NOMO-1 (cell line): Measurements from ENCODE around the gene RAB44.

Source experiments
- DNase-seq, 2 experiments: peaks; one replicate each; lab custom pipeline; 2025; ENCODE audit not compliant: unreplicated experiment in 2 of 2; lab: John Stamatoyannopoulos, UW

Gene RAB44

DNA sequence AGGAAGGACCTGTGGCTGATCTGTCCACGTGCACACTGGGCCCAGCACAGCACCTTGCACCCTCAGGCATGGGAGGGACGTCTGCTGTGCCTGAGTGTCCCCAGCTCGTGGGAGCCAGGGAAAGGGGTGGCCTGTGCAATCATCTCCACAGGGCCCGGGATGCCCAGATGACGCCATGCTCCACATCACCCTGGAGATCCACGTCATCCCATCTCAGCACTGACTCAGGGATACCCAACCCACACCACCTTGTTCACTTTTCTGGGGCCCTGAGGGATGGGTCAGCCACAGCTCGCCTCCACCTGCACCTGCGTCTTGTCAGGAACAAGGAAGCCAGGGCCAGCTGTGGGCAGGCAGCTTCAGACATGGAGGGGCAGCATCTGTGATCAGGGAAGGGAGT, 48.2 kb downstream of the RAB44 start:
- DNase-seq, result no peak

DNA sequence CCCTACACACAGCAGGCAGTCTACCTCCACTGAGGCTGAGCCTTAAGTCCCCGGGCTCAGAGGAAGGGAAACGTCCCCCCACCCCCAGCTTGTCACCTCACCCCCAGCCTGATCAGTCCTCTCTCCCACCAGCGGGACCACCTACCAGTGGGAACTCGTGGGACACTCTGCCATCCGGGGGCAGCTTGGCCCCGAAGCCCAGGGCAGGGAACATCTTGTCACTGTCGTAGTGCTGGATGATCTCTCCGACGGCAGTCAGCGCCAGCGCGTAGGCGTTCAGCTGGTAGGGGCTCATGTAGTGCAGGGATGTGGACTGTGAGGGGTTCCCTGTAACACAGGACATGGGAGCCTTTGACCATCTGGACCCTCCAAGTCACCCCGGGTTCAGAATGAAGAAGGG, 48.6 kb downstream of the RAB44 start:
- DNase-seq, result no peak

DNA sequence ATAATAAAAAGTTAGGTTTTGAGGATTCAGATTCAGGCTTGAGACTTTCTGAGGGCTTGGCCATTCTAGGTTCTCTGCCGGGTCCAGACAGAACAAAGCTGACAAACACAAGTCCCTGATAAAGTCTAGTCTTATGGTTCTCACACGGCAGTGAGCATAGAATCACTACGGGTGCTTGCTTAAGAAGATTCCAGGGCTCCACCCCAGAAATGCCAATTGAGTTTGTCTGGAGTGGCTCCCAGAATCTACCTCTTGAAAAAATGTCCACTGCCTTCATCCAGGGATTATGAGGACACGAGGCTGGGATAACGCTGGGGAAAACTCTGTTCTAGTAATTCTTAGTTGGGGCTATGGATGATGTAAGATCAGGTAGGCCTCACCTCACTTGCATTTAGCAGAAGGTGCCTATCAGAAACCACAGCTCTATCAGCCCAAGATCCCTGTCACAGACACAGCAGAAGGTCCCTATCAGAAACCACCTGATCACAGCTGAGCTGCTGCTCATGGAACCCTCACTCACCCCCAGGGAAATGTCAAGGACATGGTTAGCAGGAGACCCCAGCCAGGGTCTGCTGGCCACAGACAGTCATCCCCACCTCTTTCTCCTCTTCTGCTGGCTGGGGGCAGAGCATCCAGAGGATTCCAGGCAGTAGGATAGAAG, 52.3 kb downstream of the RAB44 start:
- no peak for DNase-seq

DNA sequence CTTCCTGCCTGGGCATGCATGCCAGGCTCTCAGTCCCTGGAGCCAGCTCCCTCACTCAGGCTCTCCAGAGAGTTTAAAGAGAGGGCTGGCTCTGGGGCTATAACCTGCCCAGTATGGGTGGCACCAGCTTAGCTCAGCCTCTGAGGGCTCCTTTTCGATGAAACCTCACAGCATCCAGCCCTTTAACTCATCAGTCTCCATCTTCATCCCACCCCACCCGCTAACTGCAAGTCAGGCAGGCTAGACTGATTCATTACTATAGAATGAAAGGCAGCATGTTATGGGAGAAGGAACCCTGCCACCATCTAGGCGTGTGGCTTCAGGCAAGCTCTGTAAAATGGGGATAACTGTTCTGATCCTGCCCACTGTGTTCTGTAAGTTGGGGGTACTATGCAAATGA, 53.5 kb downstream of the RAB44 start:
- no peak for DNase-seq

DNA sequence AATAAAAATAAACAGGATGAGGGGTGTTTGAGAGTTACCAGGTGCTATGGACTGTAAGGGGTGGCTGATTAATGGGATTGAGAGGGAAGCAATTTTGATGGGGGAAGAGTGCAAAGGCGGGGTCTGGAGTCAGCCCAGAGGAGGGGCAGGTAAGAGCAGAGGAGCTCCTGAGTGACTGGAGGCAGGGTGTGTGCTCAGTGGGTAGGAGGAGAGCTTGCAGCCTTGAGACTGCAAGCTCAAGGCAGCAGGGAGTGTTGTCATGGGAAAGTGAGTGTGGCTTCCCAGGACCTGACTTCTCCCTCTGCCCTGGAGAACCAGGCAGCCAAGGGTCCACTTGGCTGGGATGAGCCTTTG, 54.2 kb downstream of the RAB44 start:
- DNase-seq, result no peak

DNA sequence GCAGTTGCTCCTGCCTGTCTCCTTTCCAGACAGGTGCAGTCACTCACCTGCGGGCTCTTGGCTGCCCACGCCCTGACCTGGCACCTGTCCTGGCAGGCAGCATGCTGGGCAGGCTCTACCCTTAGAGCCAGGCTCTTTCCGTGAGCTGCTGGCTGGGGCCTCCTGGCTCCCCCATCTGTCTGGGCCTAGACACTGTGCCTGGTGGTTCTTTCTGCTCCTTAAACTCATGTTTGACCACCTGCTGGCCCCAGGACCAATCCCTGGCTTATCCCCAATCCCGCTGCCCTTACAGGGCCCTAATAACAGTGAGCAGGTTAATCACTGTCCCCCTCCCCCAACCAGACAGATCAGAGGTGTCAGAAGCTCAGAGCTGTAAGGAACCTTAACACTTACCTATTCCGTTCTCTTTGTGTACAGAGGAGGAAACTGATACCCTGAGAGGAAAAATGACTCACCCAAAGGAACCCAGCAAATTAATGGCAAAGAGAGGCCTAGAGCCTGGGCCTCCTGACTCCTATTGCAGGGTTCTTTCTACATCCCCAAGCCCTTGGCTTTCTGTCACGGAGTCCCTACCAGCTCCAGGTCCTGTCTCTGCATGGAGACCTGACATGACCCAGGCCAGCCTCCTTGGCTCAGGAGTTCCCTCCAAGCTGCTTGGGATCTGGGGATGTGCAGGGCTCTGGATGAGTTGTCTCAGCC, 54.7 kb downstream of the RAB44 start:
- peak; percentile 36 to 40 for DNase-seq

DNA sequence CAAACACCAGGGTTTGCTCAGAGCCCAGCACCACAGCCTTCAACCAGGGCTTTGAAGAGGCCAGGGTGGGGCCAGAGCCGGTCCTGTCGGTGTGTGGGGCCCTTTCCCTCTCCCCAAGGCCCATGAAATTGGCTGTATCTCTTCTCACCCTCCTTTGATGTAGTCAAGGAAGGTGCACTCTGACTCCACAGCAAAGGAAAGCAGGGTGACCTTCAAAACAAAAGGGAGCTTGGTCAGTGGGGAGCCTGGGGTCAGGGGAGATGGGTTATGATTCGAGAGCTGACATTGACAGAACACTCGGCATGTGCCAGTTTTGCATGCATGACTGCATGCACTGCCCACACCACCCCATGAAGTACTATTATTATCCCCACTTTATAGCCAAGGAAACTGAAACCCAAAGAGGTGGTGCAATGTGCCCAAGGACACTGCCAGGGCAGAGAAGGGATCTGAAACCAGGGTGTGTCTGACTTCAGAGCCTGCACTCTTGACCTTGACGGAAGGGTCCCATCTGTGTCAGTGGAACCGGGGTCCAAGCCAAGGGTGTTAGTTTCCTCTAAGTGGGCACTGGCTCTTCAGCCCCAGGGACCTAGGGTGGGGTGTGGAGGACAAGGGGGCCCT, 55.4 kb downstream of the RAB44 start:
- DNase-seq, result peak; percentile 91 to 96

DNA sequence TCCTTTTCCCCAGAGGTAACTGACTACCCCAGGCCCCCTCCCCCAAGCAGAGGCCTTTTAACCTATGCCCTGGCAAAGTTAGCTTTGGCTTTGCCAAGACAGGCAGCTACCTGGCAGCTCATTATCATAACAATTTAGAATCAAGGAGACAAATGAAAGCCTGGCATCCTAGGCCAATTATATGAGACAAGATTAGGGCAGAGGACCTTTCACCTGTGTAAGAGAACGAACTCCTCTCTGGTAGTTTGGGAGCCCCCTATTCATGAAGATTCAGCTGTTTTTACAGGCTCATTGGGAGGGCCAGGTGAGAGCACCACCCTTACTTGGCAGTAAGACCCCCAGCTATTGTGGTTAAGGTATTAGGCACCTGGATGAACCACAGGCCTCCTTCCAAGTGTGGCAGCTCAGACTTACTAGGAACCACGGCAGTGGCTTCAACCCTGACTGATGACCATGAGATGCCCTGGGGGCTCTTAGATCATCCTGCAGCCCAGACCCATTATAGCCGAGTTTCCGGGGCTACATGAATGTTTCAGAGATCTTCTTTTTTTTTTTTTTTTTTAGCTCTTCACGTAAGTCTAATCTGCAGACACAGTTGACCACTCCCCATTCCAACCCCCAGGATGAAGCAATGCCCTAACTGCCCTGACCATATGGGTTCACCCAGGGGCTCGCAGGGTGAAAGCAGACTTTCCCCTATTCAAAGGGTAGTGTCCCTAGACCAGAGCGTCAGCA, 56.2 kb downstream of the RAB44 start:
- DNase-seq, result peak in 1 of 2 experiments; percentile 25

DNA sequence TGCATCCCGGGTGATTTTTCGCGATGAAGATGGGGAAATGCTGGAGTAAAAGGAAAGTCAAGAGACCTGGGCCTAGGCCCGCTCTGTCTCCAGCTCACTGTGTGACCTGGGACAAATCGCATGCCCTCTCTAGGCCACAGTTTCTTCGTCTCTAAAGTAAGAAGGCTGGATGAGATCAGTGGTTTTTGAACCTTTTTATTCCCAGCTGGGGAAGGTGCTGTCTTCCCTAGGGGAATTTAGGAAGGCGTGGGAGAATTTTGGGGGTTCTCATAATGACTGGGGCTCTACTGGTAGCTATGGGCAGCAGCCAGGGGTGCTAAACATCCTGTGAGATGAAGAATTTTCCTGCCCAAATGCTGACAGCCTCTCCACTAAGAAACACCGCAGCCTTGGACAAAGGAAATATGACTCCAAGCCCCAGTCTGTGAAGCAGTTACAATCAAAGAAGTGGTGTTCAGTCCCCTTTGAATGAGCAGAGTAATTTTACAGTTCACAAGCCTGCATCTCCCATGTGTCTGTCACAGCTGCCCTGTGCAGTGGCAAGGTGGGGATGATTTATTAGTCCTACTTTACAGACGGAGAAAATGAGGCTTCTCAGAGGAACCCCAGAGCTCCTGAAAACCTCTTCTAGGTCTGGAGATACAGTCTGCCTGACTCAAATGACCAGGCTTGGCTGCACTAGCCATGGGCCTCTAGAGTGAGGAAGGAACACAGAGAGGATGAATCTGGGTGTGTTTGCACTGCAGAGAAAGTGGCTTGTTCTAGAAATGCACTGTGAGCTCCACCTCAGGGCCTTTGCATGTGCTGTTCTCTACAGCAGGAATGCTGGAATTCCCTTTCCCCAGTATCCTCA, 57.2 kb downstream of the RAB44 start:
- DNase-seq, result peak in 1 of 2 experiments; percentile 4

DNA sequence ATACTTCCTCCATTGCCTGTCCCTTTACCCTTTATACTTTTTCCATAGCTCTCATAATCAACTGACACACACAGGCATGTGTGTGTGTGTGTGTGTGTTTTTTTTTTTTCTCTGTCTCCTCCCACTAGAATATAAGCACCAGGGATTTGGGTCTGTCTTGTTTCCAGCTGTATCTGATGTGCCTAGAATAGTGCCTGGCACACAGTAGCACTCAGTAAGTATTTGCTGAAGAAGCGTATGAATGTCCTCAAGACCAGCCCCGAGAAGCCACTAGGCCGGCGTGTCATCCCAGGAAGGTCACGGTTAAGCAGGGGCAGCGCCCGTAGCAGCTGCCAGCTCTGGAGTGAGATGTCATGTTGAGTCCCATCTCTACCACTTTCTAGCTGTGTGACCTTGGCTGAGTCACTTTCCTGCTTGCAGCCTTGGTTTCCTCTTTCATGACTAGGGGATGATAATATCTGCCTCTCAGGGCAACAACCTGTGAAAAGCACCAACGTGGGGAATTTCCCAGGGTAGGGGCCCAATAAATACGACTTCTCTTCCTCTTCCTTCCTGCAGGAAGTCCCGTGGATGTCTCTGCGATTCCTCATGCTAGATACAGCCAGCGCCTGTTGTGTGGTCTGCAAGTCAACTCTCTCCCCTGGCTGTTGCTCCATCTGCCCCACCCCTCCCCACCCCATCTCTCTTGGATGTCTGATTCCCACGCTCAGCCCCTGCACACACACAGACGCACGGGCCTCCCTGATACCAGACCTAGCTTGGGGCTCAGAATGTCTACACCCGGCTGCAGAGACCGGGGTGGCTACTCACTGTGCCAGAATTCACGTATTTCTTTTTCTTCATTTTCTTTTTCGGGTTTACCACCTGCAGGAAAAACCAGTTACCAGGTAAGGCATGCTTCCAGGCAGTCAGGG, 58.1 kb downstream of the RAB44 start:
- peak in 1 of 2 experiments; percentile 46 for DNase-seq

DNA sequence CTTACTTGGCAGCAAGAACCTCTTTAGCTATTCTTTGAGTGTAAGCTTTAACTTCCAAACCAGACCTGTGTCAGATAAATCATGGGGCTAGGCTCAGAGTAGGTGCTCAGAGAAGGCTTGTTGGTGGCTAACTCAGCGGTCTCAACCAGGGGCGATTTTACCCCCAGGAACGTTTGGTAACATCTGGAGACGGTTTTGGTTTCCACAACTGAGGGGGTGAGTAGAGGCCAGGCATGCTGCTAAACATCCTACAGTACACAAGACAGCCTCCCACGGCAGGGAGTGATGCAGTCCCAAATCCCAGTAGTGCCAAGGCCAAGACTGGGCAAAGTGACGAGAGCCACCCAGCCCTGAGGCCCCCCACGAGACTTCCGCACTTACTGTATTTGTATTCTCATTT, 59.2 kb downstream of the RAB44 start:
- DNase-seq, result no peak

DNA sequence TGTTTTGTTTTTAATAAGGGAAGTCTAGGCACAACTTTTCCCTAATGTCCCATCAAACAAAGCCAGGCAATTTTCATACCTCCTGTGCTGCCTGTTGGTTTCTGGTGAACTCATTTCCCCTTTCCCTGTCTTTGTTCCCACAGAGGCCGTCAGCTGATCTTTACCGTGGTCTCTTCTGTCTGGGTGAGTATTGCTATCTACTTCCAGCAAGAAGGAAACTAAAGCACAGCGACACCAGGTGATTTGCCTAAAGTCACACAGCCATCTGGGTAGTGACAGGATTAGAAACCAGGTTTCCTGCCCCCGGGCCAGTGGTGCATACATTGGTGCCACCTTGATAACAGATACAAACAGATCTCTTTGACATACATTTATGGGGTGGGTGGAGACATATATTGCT, 59.6 kb downstream of the RAB44 start:
- DNase-seq, result no peak

DNA sequence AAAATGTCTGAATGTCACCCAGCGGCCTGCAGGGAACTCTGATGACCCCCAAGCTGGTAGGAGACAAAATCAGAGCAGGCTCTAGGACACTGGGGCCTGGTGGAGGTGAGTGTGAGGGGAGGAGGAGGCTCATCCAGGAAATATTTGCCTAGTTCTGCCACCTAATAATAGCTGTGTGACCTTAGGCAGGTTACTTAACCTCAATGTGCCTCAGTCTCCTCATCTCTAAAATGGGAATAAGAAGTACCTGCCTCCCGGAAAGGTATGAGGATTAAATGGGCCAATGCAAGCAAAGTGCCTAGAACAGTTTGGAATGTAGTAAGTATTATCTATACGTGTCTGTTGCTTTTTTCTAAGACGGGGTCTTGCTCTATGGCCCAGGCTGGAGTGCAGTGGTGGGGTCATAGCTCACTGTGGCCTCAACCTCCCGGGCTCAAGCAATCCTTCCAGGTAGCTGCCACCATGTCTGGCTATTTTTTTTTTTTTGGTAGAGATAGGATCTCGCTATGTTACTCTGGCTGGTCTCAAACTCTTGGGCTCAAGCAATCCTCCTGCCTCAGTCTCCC, 60.4 kb downstream of the RAB44 start:
- DNase-seq, result no peak

DNA sequence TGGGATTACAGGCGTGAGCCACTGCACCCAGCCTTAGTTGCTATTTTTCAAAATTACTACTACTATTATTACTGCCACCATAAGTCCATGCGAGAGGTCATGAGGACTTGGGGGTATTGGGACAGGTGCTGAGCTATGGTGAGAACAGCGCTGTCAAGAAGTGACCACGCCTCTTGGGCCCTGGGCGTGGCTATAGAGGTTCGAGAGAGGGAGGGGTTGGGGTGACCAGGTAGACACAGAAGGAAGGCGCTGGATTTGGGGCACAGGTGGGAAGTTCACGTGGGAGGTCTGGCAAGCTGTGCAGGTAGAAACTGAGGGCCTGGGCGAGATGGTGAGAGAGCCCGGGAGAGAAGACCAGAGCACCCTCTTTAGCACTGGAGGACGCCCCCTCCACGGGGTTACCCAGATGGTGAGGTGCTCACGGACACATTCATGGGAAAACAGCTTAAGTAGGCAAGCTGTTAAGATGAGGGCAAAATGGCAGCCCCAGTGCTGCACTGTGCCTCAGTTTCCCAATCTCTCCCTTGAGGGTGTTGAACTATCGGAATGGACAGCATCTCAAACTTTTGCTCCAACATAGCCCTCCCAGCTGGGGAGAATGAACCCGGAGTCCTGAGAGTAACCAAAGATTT, 61.0 kb downstream of the RAB44 start:
- no peak for DNase-seq

DNA sequence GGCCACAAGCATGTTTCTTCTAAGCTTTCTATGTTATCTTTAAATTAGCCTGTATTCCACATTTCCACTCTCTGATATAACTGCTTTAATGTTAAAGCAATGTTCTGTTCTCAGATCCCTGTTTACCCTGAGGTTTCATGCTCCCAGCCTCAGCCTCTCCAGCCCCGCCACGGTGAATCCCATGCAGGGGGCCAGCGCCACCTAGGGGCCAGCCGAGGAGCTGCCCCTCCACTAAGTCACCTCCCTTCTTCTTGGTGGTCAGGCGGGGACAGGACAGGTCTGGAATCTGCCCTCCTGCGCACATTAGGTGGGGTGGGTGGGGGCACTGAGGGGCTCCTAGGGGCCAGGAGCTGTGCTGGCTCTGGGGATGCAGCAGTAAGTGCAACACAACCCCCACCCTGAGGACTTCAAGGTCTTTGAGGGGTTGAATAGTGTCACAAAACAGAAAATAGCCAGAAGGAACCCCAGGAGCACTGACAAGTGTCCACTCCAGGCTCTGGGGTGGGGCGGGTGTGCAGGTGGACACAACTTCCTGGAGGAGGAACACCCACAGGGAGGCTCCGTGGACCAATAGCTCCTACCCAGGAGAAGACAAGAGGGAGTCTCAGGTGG, 61.6 kb downstream of the RAB44 start:
- peak; percentile 75 to 77 for DNase-seq

DNA sequence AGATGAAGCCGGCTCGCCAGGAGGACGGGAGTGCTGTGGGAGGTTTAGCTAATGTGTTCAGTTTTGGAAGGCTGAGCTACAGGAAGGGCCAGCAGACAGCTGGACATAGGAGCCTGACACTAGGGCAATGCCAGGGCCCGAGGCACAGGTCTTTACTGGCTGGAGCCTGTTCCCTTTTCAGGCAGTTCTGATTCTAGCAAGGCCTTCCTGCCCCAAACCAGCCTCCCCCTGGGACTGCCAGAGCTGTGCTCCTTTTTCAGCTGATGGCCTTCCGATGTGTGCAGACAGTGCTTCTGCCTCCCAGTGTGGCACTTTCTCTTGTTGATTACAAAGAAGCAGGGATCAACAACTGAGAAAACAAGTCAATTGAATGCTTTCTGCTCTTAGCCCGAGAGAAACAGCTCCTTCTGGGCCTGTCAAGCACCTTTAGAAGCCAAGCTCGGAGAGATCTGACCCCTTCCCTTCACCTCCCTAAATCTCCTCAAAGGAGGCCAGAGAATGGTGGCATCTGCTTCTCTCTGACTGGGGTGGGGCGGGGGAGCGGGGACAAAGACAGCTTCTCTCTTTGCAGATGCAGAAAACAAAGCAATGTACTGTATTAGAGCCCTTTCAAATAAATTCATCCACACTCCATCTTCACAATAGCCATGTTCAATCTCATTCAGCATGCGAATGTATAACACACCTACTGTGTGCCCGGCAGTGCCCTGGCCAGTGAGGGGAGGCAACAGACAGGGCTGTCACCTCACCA, 63.2 kb downstream of the RAB44 start:
- no peak for DNase-seq

DNA sequence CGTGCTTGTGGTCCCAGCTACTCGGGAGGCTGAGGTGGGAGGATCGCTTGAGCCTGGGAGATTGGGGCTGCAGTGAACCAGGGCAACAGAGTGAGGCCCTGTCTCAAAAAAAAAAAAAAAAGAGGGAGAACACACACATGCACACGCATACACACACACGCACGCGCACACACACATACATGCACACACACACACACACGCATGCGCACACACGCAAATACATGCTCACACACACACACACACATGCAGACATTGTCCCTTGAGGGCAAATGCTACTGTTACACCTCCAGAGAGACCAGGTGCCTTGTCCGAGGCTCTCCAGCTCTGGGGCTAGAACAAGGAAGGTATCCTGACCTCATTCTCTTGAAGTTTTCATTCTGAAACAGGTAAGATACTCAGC, 64.5 kb downstream of the RAB44 start:
- DNase-seq, result no peak

DNA sequence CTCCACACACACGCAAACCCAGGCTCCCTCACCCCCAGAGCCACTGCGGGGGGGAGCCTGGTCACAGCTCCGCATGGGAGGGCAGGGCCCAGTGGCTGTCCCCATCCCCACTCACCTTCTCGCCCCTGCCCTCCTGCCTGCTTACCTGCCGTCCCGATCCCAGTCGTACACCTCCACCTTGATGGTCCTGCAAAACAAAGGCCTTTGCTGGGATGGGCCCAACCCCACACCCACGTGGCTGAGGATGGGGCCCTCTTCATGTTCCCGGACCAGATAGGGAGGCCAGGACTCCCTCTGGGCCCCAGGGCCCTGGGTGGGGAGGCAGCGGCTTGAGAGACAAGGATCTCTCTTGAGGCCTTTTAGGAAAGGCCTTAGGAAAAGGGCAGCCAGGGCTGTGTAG, 67.6 kb downstream of the RAB44 start:
- no peak for DNase-seq
